Measurements from ENCODE around the gene HPS4. TPM values are rescaled to one million over a fixed set of nuclear protein-coding genes. Genes with fewer than 3 reads are reported as not detected.

HPS4 gene
- total RNA-seq, 1 experiment from 2014 or later: 21.2 TPM

DNA sequence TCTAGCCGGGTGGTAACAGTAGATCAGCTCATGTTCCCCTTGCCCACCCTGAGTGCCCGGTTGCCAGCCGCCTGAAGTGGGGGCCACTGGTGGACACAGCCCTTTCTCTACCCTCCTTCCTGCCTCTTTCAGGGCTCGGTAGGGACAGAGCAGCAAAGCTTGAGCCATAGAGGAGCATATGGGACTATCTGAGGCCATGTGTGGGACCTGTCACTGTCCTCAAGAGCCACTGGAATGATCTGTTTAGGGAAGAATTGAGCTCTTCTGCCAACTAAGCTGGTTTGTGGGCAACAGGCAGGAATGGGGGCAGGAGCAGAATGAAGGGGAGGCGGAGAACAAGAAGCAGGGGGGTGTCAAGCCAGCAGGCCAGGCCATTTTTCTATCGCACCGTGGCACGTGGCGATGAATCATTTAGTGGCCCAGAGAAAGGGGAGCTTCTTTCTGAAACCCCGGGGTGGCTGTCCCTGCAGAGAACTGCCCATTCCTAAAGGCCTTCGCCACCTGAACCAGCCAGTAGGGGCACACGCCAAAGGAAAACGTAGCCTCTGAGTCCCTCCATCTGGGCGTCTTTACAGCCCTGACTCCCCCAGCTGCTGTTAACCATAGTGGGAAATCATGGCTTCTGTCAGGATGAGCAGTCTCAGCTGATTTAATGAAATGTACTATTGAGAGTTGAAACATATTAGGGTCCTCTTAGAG lies 45.7 kb downstream of the HPS4 start:
- Histone ChIP-seq H3F3A (ENCODE audit: insufficient read depth, low read depth) (no peaks in the 10 kb centered on the region), H3K79me2 (ENCODE audit: low read depth) (no peaks in the 10 kb centered on the region), H3K27me3 (ENCODE audit: insufficient read depth, low read depth) (peaks cover 28% of the 10 kb centered on the region; the same call in 1 of the 2 replicates), H3K36me3 (ENCODE audit: low read depth) (no peaks in the 10 kb centered on the region), H3K4me3 (no peak overlapping the region), H3K27ac (no peak overlapping the region), H3K4me1 (replicated peaks; ENCODE audit: insufficient read depth) (no peaks in the 10 kb centered on the region), H3K4me2 (no peak overlapping the region), H3K9me2 (ENCODE audit: insufficient read depth) (no peaks in the 10 kb centered on the region), H2AFZ (no peak overlapping the region), H3K9me3 (ENCODE audit: insufficient read depth, low read depth) (no peaks in the 10 kb centered on the region), H4K20me1 (ENCODE audit: insufficient read depth) (no peaks in the 10 kb centered on the region)
- no peak for TF ChIP-seq EZH2 (IDR thresholded peaks at IDR 0.05; ENCODE audit: low read depth)
- TF ChIP-seq, protein P1, sequence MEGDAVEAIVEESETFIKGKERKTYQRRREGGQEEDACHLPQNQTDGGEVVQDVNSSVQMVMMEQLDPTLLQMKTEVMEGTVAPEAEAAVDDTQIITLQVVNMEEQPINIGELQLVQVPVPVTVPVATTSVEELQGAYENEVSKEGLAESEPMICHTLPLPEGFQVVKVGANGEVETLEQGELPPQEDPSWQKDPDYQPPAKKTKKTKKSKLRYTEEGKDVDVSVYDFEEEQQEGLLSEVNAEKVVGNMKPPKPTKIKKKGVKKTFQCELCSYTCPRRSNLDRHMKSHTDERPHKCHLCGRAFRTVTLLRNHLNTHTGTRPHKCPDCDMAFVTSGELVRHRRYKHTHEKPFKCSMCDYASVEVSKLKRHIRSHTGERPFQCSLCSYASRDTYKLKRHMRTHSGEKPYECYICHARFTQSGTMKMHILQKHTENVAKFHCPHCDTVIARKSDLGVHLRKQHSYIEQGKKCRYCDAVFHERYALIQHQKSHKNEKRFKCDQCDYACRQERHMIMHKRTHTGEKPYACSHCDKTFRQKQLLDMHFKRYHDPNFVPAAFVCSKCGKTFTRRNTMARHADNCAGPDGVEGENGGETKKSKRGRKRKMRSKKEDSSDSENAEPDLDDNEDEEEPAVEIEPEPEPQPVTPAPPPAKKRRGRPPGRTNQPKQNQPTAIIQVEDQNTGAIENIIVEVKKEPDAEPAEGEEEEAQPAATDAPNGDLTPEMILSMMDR (conservative IDR thresholded peaks at IDR 0.05): no peak
- BruUV-seq (replicated peaks): no TSS peak
- DNase-seq: no peak
- ChIA-PET CTCF (no interaction called here), POLR2A (ENCODE audit: unreplicated experiment) (no interaction called here)
- intact Hi-C loops (cut with micrococcal nuclease; ENCODE audit: unreplicated experiment): no loop called here

DNA sequence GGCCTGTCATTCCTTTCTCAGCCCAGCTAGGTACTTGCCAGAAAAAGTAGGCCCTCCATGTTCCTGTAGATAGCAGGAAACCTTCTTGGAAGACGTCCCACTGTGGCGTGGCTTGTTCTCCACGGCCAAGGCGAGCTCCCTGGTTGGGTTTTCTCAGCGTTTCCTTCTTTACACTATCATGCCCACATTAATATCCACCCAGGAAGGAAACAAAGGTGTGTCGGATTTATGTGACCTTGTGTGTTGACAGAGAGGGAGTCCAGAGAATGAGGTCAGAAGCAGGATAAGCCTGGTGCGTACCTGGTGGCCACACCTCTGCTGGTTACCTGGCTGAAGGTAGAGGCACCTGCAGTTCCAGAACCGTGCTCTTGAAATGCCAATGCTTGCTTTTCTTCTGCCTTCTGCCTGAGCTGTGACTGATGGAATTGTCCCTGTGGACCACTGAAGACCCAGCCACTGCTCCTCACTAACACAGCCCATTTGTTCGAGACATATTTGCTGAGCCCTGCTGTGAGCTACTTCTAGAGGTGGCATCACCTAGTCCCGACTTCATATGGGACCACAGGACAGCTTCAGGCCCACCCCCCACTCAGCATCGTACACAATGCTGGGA lies 46.6 kb downstream of the HPS4 start:
- Histone ChIP-seq H3K4me2 (no peak overlapping the region), H2AFZ (no peak overlapping the region), H4K20me1 (ENCODE audit: insufficient read depth) (no peaks in the 10 kb centered on the region; the same call in 1 of the 2 replicates), H3K9me2 (ENCODE audit: insufficient read depth) (no peaks in the 10 kb centered on the region), H3K9me3 (ENCODE audit: insufficient read depth, low read depth) (no peaks in the 10 kb centered on the region), H3K36me3 (ENCODE audit: low read depth) (no peaks in the 10 kb centered on the region), H3K4me3 (no peak overlapping the region), H3F3A (ENCODE audit: insufficient read depth, low read depth) (no peaks in the 10 kb centered on the region), H3K27ac (no peak overlapping the region), H3K27me3 (ENCODE audit: insufficient read depth, low read depth) (peaks cover 34% of the 10 kb centered on the region), H3K4me1 (replicated peaks; ENCODE audit: insufficient read depth) (no peaks in the 10 kb centered on the region), H3K79me2 (ENCODE audit: low read depth) (no peaks in the 10 kb centered on the region)
- no peak for DNase-seq
- intact Hi-C loops (cut with micrococcal nuclease; ENCODE audit: unreplicated experiment): no loop called here
- POLR2A ChIA-PET (ENCODE audit: unreplicated experiment): no interaction called here
- no peak for TF ChIP-seq EZH2 (IDR thresholded peaks at IDR 0.05; ENCODE audit: low read depth)
- TF ChIP-seq, protein P1 (conservative IDR thresholded peaks at IDR 0.05): no peak
- BruUV-seq (replicated peaks): no TSS peak
- CTCF ChIA-PET: no interaction called here

DNA sequence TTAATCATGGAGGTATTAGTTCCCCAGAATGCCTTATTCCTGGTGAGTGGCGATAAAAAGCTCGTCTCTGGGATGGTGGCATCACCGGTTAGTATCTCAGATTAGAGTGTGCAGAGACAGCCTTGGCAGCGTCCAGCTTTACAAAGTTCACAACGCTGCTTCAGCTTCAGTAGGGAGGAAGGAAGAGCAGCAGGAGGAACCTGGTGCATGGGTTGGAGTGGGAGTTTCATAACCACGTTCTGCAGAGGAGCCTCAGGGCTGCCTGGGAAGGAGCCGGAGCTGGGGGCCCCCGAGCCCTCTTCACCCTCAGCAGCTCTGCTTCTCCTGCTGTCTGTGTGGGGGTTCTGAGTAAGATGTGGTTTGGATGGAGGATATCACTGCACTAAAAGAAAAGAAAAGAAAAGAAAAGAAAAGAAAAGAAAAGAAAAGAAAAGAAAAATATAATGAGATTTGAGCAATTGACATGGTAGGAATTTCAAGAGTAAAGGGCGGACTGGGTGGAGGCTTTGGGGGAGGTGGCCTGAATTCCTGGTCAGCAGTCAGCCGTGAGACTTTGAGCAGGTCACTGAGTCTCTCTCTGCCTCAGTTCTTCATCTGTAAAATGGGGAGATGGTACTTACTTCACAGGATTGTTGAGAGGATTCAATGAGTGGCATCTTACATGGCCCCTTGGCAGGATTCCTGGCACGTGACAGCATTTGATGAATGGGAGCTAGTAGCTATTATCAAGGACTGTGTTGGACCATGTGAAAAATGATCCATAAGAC lies 48.1 kb downstream of the HPS4 start:
- Histone ChIP-seq H3K4me2 (no peak overlapping the region), H3K4me3 (no peak overlapping the region), H3K9me2 (ENCODE audit: insufficient read depth) (no peaks in the 10 kb centered on the region), H4K20me1 (ENCODE audit: insufficient read depth) (no peaks in the 10 kb centered on the region; the same call in 1 of the 2 replicates), H3K9me3 (ENCODE audit: insufficient read depth, low read depth) (no peaks in the 10 kb centered on the region), H3K4me1 (replicated peaks; ENCODE audit: insufficient read depth) (no peaks in the 10 kb centered on the region), H3K27ac (no peak overlapping the region), H3K27me3 (ENCODE audit: insufficient read depth, low read depth) (peaks cover 49% of the 10 kb centered on the region), H3K36me3 (ENCODE audit: low read depth) (no peaks in the 10 kb centered on the region), H2AFZ (no peak overlapping the region), H3F3A (ENCODE audit: insufficient read depth, low read depth) (no peaks in the 10 kb centered on the region), H3K79me2 (ENCODE audit: low read depth) (no peaks in the 10 kb centered on the region)
- intact Hi-C loops (cut with micrococcal nuclease; ENCODE audit: unreplicated experiment): no loop called here
- no peak for DNase-seq
- TF ChIP-seq EZH2 (IDR thresholded peaks at IDR 0.05; ENCODE audit: low read depth): no peak
- TF ChIP-seq, protein P1 (conservative IDR thresholded peaks at IDR 0.05): no peak
- no TSS peak for BruUV-seq (replicated peaks)
- ChIA-PET CTCF (no interaction called here), POLR2A (ENCODE audit: unreplicated experiment) (no interaction called here)

Measured in PC-9 (cell line).